Caki2 (cell line): ENCODE measurements around the gene TMCO4. TPM values are rescaled to one million over a fixed set of nuclear protein-coding genes. Genes with fewer than 3 reads are reported as not detected.

Source experiments
- DNase-seq: peaks from one replicate; pipeline ENCODE4 v3.0.0-alpha.2; 2015; ENCODE audit warnings: low read depth
- in situ Hi-C: cut with HindIII; loops from 2 replicates; pipeline ENCODE4 v1.10.0; 2016; ENCODE audit warnings: low sequenced_read_pairs, low pct_unique_long_range_greater_than_20kb, mixed read lengths
- total RNA-seq: library from RNA; depleted of rRNA; stranded (reverse); fragments of >200 nt; shearing (Covaris generic); gene quantifications from 2 replicates; pipeline ENCODE4 v1.2.3, GENCODE V29; 2014; ENCODE audit warnings: low replicate concordance

The TMCO4 gene
- total RNA-seq, 1 experiment from 2014 or later, result 19.3 TPM

- peak; percentile 46 for DNase-seq
- in situ Hi-C loops, result no loop called here
Measured at GRCh38 chr1:19764848-19765247, 34.9 kb downstream of the TMCO4 start.

DNA sequence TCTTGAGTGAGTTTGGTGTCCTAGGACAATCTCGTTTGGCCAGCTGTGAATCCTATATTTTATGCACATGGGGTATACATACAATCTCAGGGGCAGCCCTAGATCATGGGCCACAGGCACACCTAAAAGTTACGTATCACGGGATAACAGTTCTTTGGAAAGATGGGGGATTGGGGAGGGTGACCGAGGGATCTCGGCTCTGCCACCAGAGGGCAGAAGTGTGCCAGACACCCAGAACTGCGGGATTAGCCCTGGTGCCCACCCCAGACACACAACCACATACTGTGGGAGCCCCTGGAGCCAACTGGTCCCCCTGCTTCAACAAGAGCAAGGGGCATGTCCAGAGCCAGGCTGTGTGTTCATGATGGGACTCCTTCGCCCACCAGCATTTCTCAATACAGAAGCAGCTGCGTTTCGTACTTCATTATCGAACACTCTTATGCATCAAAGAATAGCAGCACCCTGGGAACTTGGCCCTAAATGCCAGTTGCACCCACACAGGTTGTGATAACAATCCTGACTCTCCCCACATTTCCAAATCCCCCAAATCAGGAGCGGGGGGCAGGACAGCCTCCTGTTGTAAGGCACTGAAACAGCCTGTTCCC, 37.4 kb downstream of the TMCO4 start:
- peak; percentile 8 for DNase-seq
- in situ Hi-C loops, result no loop called here

- in situ Hi-C loops, result no loop called here
- DNase-seq, result peak; percentile 10
Measured at GRCh38 chr1:19759740-19760089, 40.0 kb downstream of the TMCO4 start.

DNA sequence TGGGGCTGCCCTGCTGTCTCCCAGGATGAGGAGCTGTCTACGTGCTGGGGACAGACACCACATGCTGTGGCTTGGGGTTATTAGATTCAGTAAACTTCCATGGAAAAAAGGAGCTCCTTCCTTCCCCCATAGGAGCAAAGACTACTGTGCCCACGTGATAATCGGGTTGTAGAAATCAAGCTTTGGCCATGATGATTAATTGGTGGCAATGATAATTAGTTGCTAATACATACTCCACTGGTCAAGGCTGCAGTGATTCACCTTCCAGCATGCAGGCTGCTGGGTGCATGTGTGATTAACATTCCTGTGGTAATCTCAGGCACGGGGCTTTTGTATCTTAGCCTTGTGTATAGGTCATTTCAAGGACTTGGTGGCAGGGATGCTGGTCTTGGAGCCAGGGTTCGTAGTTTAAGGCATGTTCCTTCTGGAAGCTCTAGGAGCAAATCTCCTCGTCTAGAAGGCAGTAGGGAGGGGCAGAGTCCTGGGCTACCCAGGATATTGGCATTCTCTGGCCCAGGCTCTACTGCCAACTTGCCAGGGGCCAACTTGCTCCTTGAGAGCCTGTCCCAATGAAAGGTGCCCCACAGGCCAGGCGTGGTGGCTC, 41.4 kb downstream of the TMCO4 start:
- in situ Hi-C loops, result no loop called here
- peak; percentile 84 for DNase-seq

GRCh38 chr1:19757641-19758040, 42.1 kb downstream of the TMCO4 start:
- no peak for DNase-seq
- in situ Hi-C loops, result no loop called here

DNA sequence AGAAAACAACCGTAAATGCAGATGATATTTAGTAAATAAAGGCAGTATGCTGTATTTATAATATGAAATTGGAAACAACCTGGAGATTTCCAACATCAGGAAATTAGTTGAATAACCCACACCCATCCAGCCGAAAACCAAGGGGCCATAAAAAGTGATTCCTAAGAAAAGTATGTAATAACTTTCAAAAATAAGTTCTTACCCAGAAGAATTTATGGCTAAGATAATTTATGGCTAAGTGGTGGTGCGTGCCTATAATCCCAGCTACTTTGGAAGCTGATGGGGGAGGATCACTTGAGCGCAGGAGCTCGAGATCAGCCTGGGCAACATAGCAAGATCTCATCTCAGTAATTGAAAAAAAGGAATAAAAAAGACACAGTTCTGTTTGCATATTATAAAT, 43.2 kb downstream of the TMCO4 start:
- in situ Hi-C loops, result no loop called here
- no peak for DNase-seq

GRCh38 chr1:19754482-19754881, 45.2 kb downstream of the TMCO4 start:
- in situ Hi-C loops, result no loop called here
- DNase-seq, result no peak

DNA sequence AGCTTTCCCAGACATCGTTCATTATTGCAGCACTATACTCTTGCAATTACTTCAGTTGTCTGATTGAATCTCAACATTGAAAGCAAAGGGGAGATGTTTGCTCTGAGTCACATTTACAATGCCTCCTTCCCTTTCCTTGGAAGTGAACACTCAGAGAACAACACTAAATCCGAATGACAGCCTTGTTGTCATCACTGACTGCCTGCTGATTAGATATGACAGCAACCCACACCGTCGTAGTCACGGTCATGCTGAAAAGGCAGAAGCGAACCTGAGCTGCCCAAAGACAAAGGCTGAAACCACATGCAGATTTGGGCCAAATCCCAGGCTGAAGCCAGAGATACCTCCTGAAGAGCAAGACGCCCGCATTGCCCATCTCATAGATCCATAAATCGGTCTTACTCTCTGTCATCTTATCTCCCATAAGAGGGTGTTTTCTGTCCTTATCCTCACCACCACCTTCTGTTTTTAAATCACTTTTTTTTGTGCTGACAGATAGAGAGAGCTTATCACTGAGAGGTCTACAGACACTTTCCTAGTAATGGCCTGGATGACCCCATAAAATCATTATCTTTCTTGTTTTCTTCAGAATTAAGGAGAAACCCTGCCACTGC, 47.5 kb downstream of the TMCO4 start:
- no peak for DNase-seq
- in situ Hi-C loops, result no loop called here

DNA sequence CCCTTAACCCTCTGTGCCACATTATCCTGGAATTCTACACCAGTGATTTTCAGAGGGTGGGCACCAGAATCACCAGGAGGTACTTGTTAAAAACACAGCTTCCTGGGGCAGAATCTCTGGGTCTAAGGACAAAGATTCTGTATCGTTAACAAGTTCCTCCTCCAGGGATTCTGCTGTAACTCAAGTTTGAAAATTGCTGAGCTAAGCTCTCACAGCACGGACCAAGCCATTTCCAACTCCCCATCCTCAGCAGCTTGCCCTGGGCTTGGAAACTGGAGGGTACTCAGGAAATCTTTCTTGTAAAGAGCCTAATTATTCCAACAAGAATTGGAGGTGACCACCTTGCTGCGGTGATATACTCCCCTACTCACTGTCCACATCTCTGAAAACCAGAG, 48.8 kb downstream of the TMCO4 start:
- in situ Hi-C loops, result no loop called here
- DNase-seq, result no peak

- DNase-seq, result no peak
- in situ Hi-C loops, result no loop called here
Measured at GRCh38 chr1:19750101-19750881, 49.4 kb downstream of the TMCO4 start.

GRCh38 chr1:19749685-19750084, 50.0 kb downstream of the TMCO4 start:
- in situ Hi-C loops, result no loop called here
- no peak for DNase-seq

DNA sequence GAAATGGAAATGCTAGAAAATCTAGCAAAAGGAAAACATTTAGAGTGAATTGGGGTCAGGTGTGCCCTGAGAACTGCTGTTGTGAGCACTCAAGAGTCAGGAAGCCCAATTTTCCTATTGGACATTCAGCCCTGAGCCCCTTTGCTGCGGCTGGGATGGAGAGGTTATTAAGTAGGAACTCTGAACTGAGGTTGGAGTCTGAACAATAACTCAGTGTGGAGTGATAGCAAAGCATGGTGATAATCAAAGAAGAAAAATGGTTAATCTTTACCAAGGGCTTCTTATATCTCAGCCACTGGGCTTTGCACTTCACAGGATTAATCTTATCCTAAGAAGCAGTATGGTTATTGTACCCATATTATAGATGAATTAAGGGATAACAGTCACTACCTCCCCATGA, 52.0 kb downstream of the TMCO4 start:
- DNase-seq, result no peak
- in situ Hi-C loops, result no loop called here

GRCh38 chr1:19744886-19745285, 54.8 kb downstream of the TMCO4 start:
- no peak for DNase-seq

DNA sequence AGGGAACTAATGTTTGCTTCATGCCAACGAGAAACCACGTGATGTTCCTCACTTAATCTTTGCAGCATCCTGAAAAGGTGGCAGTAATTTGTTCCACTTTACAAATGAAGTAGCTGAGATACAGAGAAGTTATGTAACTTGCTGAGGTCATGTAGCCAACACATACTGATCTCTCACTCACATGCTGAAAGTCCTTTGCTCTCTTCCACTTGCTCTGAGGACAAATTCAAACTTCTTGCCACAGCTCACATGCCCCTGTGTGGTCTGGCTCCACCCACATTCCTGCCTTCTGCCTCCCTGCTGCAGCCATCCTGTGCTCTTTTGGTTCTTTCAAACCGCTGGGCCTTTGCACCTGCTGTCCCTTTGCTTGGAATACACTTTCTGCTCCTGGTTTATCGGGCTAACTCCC, 55.4 kb downstream of the TMCO4 start:
- in situ Hi-C loops, result no loop called here
- no peak for DNase-seq

More at GRCh38 chr1:19744886-19745285, 54.8 kb downstream of the TMCO4 start:
- in situ Hi-C loops, result no loop called here

DNA sequence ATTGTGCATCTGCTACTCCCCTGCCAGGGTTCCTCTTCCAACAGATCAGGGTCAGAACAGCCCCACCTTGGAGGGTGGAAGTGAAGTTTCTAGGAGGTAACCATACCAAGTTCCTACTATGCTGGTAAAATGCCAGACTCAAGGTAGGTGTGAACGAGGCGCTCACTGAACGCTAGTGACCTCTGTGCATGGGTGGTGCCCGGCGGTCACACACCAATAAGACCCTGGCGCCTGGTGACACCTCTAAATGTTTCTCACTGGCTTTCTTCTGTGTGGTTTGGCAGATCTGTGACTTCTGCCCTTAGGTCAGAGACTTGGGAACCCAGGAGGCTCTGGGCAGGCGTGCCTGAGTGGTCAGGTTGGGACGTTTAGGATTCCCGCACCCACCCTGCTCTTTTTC, 55.9 kb downstream of the TMCO4 start:
- no peak for DNase-seq
- in situ Hi-C loops, result no loop called here

- in situ Hi-C loops, result no loop called here
- no peak for DNase-seq
Measured at GRCh38 chr1:19743180-19743579, 56.5 kb downstream of the TMCO4 start.

GRCh38 chr1:19739628-19740027, 60.1 kb downstream of the TMCO4 start:
- in situ Hi-C loops, result no loop called here
- no peak for DNase-seq

DNA sequence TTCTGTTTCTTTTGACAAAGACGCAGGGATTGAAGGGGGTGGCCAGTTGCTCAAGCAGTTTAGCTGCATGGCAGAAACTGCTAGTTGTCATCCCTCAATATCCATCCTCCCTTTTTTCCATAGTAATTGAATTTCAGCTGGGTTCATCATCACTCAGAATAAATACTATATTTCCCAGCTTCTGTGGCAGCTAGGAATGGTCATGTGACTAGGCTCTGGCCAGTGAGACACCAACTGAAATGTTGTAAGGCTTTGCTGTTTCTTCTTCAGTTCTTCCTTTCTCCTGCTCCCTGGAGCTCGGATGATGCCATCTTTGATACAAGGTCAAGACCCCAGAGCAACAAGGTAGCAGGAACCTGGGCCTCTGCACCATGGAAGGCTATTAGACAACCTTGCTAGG, 61.0 kb downstream of the TMCO4 start:
- no peak for DNase-seq
- in situ Hi-C loops, result no loop called here

- in situ Hi-C loops, result no loop called here
- no peak for DNase-seq
Measured at GRCh38 chr1:19738076-19738475, 61.6 kb downstream of the TMCO4 start.
